Naive B cell (primary cell): ENCODE measurements around the gene GABRR2. TPM values are rescaled to one million over a fixed set of nuclear protein-coding genes. Genes with fewer than 3 reads are reported as not detected.
A peak's percentile ranks its signal among the peaks of the same experiment; 100 is the strongest.
"Not testable (repeated sequence)": the region's sequence is repeated elsewhere in the genome, so short reads cannot be mapped to it uniquely, and the experiment has no call there.

ENCODE experiments used
- ATAC-seq, 2 donors: fragments of 150-1000 bp; cut with Tn5 transposase; 2 replicates each; pipeline ENCODE4 v1.10.0; 2021; ENCODE audit warnings: low read depth in 2 of 2, mild to moderate bottlenecking in 2 of 2, moderate library complexity in 2 of 2
- DNase-seq: peaks from one replicate; pipeline ENCODE4 v3.0.0; 2022
- H3K27ac Mint-ChIP-seq, 6 donors: one replicate each; pipeline ENCODE4 v1.8.0; 2020 to 2022; ENCODE audit warnings: mild to moderate bottlenecking in 6 of 6, mixed read lengths in 6 of 6, moderate library complexity in 5 of 6, inconsistent platforms in 2 of 6
- H3K27me3 Mint-ChIP-seq, 3 donors: one replicate each; pipeline ENCODE4 v1.8.0; 2021 to 2022; ENCODE audit warnings: mixed read lengths in 3 of 3, mild to moderate bottlenecking in 1 of 3
- H3K36me3 Mint-ChIP-seq, 2 donors: one replicate each; pipeline ENCODE4 v1.8.0; 2020 to 2022; ENCODE audit warnings: mixed read lengths in 2 of 2, inconsistent platforms in 1 of 2, mild to moderate bottlenecking in 1 of 2
- H3K4me1 Mint-ChIP-seq, 3 donors: one replicate each; pipeline ENCODE4 v1.8.0; 2020 to 2022; ENCODE audit warnings: mixed read lengths in 3 of 3, inconsistent platforms in 1 of 3, mild to moderate bottlenecking in 1 of 3, moderate library complexity in 1 of 3
- H3K4me3 Mint-ChIP-seq, 8 donors: one replicate each; pipeline ENCODE4 v1.8.0; 2020 to 2022; ENCODE audit warnings: mild to moderate bottlenecking in 8 of 8, mixed read lengths in 8 of 8, moderate library complexity in 8 of 8, inconsistent platforms in 2 of 8
- H3K9me3 Mint-ChIP-seq, 7 donors: one replicate each; pipeline ENCODE4 v1.8.0; 2020 to 2022; ENCODE audit warnings: mixed read lengths in 7 of 7, mild to moderate bottlenecking in 5 of 7, inconsistent platforms in 2 of 7, moderate library complexity in 1 of 7
- polyA plus RNA-seq, 6 donors: library from polyadenylated mRNA; unstranded; fragments of 300-500 nt; fragmentation: Illumina TruSeq; gene quantifications; one replicate each; pipeline ENCODE4 v1.2.3, GENCODE V29; 2021; ENCODE audit warnings: low read depth in 6 of 6

Gene GABRR2
- polyA plus RNA-seq, 6 donors from 2014 or later, result 0.49 TPM; not detected in 5

DNA sequence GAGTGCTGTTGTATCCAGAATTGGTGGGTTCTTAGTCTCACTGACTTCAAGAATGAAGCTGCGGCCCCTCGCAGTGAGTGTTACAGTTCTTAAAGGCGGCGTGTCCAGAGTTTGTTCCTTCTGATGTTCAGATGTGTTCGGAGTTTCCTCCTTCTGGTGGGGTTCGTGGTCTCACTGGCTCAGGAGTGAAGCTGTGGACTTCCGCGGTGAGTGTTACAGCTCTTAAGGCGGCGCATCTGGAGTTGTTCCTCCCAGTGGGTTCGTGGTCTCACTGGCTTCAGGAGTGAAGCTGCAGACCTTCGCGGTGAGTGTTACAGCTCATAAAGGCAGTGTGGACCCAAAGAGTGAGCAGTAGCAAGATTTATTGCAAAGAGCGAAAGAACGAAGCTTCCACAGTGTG, 81.5 kb downstream of the GABRR2 start:
- Mint-ChIP-seq H3K36me3 (peaks cover 0 to 15% of the 10 kb centered on the region in 2 donors), H3K9me3 (peaks cover 0 to 47% (median 19%) of the 10 kb centered on the region in 7 donors), H3K4me3 (peak overlapping the region; percentile 35 to 90 (median 78)), H3K27ac (peak overlapping the region in 2 of 6 donors; percentile 2 to 76), H3K27me3 (peaks cover 24 to 36% (median 36%) of the 10 kb centered on the region in 3 donors)
- ATAC-seq, DNase-seq, H3K4me1 Mint-ChIP-seq: not testable (repeated sequence)

- peaks cover 0 to 7% (median 2%) of the 10 kb centered on the region in 7 donors for H3K9me3 Mint-ChIP-seq
- H3K36me3 Mint-ChIP-seq, result no peaks in the 10 kb centered on the region
- H3K27ac Mint-ChIP-seq, result no peak overlapping the region
- peaks cover 0 to 2% (median 0%) of the 10 kb centered on the region in 3 donors for H3K4me1 Mint-ChIP-seq
- ATAC-seq, result no peak
- peaks cover 0 to 16% (median 4%) of the 10 kb centered on the region in 3 donors for H3K27me3 Mint-ChIP-seq
- no peak for DNase-seq
- no peak overlapping the region for H3K4me3 Mint-ChIP-seq
Observed at GRCh38 chr6:89222712-89223039, 92.4 kb downstream of the GABRR2 start.

DNA sequence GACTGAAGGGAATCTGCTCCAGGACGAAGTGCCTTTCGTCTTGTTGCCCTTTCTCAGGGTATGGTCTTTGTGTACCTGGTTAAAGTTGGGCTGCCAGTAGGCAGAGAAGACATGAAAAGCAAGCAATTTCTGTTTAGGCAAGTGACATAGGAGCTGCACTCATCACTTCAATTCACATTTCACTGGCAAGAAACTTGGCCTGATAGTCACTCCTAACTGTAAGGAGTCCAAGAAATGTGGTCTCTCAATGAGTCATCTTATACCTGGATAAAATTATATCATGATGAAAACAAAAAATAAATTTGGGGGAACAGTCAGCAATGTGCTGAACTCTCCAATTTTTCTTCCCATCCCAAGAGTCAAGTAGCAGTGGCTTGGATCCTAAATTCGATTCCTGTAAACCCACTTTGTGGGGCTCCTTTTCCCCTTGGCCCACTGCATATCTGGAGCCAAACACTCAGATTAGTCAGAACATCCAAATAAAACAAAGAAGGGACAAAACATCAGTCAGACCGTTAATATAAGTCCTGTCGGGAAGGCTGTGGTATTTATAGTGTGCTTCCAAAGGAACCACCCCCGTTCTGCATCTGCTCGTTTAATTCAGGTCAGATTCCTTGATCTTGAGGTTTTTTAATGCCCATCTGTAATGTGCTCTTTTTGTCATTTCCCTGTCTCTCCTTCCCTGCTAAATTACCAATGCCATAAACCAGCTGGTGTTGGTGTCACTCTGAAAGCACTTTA, 93.0 kb downstream of the GABRR2 start:
- H3K4me3 Mint-ChIP-seq, result no peak overlapping the region
- H3K9me3 Mint-ChIP-seq, result peaks cover 0 to 7% (median 2%) of the 10 kb centered on the region in 7 donors
- H3K27ac Mint-ChIP-seq, result peak overlapping the region in 1 of 6 donors; percentile 22
- H3K36me3 Mint-ChIP-seq, result no peaks in the 10 kb centered on the region
- H3K27me3 Mint-ChIP-seq, result peaks cover 0 to 20% (median 4%) of the 10 kb centered on the region in 3 donors
- ATAC-seq (no peak), DNase-seq (no peak)
- H3K4me1 Mint-ChIP-seq, result peaks cover 0 to 7% (median 0%) of the 10 kb centered on the region in 3 donors

GRCh38 chr6:89221129-89221528, 94.0 kb downstream of the GABRR2 start:
- no peak for ATAC-seq
- no peak overlapping the region for H3K4me3 Mint-ChIP-seq

GRCh38 chr6:89217299-89217910, 97.7 kb downstream of the GABRR2 start, which contains the start of gene GABRR1:
Gene GABRR1, minus strand, starts transcription at chr6:89217358. Its CDS starts 36 bp downstream, at chr6:89217322.
- DNase-seq (no peak), ATAC-seq (no peak)
- Mint-ChIP-seq H3K4me3 (no peak within 1 kb of the TSS), H3K27me3 (peaks cover 0 to 11% (median under 1%) of the 10 kb centered on the region in 3 donors), H3K4me1 (peaks cover 0 to 7% (median 0%) of the 10 kb centered on the region in 3 donors), H3K27ac (peak within 1 kb of the TSS in 1 of 6 donors; percentile 3), H3K9me3 (peaks cover 0 to 14% (median under 1%) of the 10 kb centered on the region in 7 donors), H3K36me3 (no peaks in the 10 kb centered on the region)

More at GRCh38 chr6:89221129-89221528, 94.0 kb downstream of the GABRR2 start:
- Mint-ChIP-seq H3K27ac (peak overlapping the region in 3 of 6 donors; percentile 7 to 87 (median 69)), H3K4me1 (peaks cover 0 to 7% (median 0%) of the 10 kb centered on the region in 3 donors), H3K36me3 (no peaks in the 10 kb centered on the region), H3K27me3 (peaks cover 0 to 20% (median 4%) of the 10 kb centered on the region in 3 donors), H3K9me3 (peaks cover 0 to 7% (median 2%) of the 10 kb centered on the region in 7 donors)
- DNase-seq, result no peak

DNA sequence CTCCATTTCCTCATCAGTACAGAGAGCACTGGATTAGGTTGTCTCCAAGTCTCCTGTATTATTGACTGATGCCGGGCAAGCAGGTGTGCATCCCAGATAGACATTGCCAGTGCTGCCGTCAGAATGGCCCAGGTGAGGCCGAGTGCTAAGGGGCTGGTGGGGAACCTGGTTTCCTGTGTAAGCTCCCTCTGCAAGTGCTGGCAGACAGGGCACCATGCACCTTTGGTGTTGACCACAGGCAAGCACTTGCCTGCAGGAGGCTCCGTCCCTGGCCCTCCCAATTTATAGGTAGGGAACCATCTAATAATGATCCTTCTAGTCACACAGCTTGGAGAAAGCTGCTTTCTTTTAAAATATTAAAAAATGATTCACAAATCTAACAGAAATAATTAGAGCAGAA, 98.7 kb downstream of the GABRR2 start:
- no peak for ATAC-seq
- peaks cover 0 to 11% (median 10%) of the 10 kb centered on the region in 3 donors for H3K27me3 Mint-ChIP-seq
- peaks cover 0 to 7% (median 0%) of the 10 kb centered on the region in 3 donors for H3K4me1 Mint-ChIP-seq

DNA sequence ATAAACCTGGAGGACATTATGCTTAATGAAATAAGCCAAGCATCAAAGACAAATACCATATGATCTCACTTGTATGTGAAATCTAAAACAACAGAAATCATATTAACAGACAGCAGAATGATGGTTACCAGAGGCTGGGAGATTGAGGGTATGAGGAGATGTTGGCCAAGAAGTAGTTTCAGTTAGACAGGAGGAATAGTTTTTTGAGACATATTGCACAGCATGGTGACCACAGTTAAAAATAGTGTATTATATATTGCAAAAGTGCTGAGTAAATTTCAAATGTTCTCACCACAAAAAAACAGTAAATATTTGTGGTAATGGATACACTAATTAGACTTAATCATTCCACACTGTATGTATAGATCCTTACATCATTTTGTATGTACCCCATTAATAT, 99.7 kb downstream of the GABRR2 start:
- H3K4me3 Mint-ChIP-seq, result no peak overlapping the region
- no peak for ATAC-seq
- no peaks in the 10 kb centered on the region for H3K36me3 Mint-ChIP-seq
- no peak overlapping the region for H3K27ac Mint-ChIP-seq
- H3K27me3 Mint-ChIP-seq, result peaks cover 0 to 20% (median 11%) of the 10 kb centered on the region in 3 donors
- peaks cover 0 to 14% (median 1%) of the 10 kb centered on the region in 7 donors for H3K9me3 Mint-ChIP-seq
- no peak for DNase-seq
- peaks cover 0 to 7% (median 0%) of the 10 kb centered on the region in 3 donors for H3K4me1 Mint-ChIP-seq

More for the DNA sequence above, 98.7 kb downstream of the GABRR2 start:
- DNase-seq, result no peak
- H3K27ac Mint-ChIP-seq, result peak overlapping the region in 1 of 6 donors; percentile 3
- H3K9me3 Mint-ChIP-seq, result peaks cover 0 to 14% (median 1%) of the 10 kb centered on the region in 7 donors
- H3K36me3 Mint-ChIP-seq, result no peaks in the 10 kb centered on the region
- H3K4me3 Mint-ChIP-seq, result no peak overlapping the region

DNA sequence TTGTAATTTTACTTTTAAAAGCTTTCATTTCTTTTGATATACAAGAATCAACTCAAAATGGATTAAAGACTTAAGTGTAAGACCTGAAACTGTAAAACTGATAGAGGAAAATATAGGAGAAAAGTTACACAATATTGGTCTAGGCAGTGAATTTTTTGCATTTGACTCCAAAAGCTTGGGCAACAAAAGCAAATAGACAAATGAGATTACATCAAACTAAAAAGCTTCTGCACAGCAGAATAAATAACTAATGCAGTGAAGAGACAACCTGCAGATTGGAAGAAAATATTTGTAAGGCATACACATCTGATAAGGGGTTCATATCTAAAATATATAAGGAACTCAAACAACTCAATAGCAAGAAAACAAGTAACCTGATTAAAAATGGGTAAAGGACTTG, 100.9 kb downstream of the GABRR2 start:
- peaks cover 0 to 14% (median 1%) of the 10 kb centered on the region in 7 donors for H3K9me3 Mint-ChIP-seq
- H3K36me3 Mint-ChIP-seq, result no peaks in the 10 kb centered on the region
- no peak overlapping the region for H3K4me3 Mint-ChIP-seq

DNA sequence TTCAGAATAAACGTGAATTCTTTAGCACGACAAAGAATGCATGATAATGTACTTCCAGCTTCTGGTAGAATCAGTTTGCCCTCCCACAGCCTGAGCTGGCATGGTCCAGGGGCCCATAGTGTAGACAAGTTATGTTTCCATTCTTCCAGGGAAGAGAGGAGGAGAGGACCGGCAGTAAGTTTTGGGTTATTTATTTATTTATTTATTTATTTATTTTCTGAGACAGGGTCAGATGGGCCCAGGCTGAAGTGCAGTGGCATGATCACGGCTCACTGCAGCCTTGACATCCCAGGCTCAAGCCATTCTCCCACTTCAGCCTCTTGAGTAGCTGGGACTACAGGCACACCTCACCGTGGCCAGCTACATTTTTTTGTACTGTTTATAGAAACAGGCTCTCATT, 102.6 kb downstream of the GABRR2 start:
- H3K9me3 Mint-ChIP-seq, result peaks cover 0 to 14% (median 1%) of the 10 kb centered on the region in 7 donors
- peaks cover 0 to 3% (median 0%) of the 10 kb centered on the region in 3 donors for H3K4me1 Mint-ChIP-seq
- no peak overlapping the region for H3K27ac Mint-ChIP-seq
- H3K27me3 Mint-ChIP-seq, result peaks cover 0 to 21% (median 3%) of the 10 kb centered on the region in 3 donors
- no peak for DNase-seq
- no peaks in the 10 kb centered on the region for H3K36me3 Mint-ChIP-seq
- ATAC-seq, result no peak
- no peak overlapping the region for H3K4me3 Mint-ChIP-seq

More for the DNA sequence above, 100.9 kb downstream of the GABRR2 start:
- H3K27ac Mint-ChIP-seq, result no peak overlapping the region
- H3K27me3 Mint-ChIP-seq, result peaks cover 0 to 21% (median 11%) of the 10 kb centered on the region in 3 donors
- DNase-seq, result no peak
- no peak for ATAC-seq
- H3K4me1 Mint-ChIP-seq, result peaks cover 0 to 7% (median 0%) of the 10 kb centered on the region in 3 donors

- Mint-ChIP-seq H3K4me1 (no peaks in the 10 kb centered on the region), H3K36me3 (no peaks in the 10 kb centered on the region), H3K27ac (no peak overlapping the region), H3K27me3 (peaks cover 0 to 30% (median 0%) of the 10 kb centered on the region in 3 donors), H3K4me3 (no peak overlapping the region), H3K9me3 (peaks cover 0 to 12% (median 1%) of the 10 kb centered on the region in 7 donors)
- DNase-seq (no peak), ATAC-seq (no peak)
Observed at GRCh38 chr6:89209457-89209856, 105.6 kb downstream of the GABRR2 start.

GRCh38 chr6:89208551-89208950, 106.5 kb downstream of the GABRR2 start:
- Mint-ChIP-seq H3K36me3 (no peaks in the 10 kb centered on the region), H3K4me1 (no peaks in the 10 kb centered on the region), H3K4me3 (no peak overlapping the region), H3K27me3 (peaks cover 0 to 30% (median 0%) of the 10 kb centered on the region in 3 donors), H3K9me3 (peaks cover 0 to 3% (median 1%) of the 10 kb centered on the region in 7 donors), H3K27ac (no peak overlapping the region)
- DNase-seq (no peak), ATAC-seq (no peak)
